HEK293 (cell line): Measurements from ENCODE around the gene GAGE10.
"Not testable (repeated sequence)": the region's sequence is repeated elsewhere in the genome, so short reads cannot be mapped to it uniquely, and the experiment has no call there.

ENCODE experiments used
- KLF7 ChIP-seq: fragments of 450-650 bp; formaldehyde crosslinking; IDR thresholded peaks from 2 replicates; pipeline ENCODE4 v1.5.1; 2016; ENCODE audit warnings: missing biosample characterization, missing genetic modification characterization, borderline replicate concordance
- REPIN1 ChIP-seq: fragments of 450-650 bp; formaldehyde crosslinking; IDR thresholded peaks from 2 replicates; pipeline ENCODE4 v1.5.1; 2017; ENCODE audit warnings: missing biosample characterization, missing genetic modification characterization, low read depth
- ZNF174 ChIP-seq: fragments of 450-650 bp; formaldehyde crosslinking; IDR thresholded peaks from 2 replicates; pipeline ENCODE4 v1.5.0; 2017; ENCODE audit warnings: missing biosample characterization, mild to moderate bottlenecking, missing genetic modification characterization
- ZNF350 ChIP-seq: fragments of 450-650 bp; formaldehyde crosslinking; IDR thresholded peaks from 2 replicates; pipeline ENCODE4 v1.5.0; 2017; ENCODE audit warnings: missing biosample characterization, mild to moderate bottlenecking, missing genetic modification characterization

- not testable (repeated sequence) for TF ChIP-seq ZNF174; ZNF350 (tag by site-specific recombination); REPIN1; KLF7
Observed at GRCh38 chrX:49331841-49332240, 28.4 kb downstream of the GAGE10 start.
